Measurements from ENCODE around the gene NFILZ. TPM values are rescaled to one million over a fixed set of nuclear protein-coding genes. Genes with fewer than 3 reads are reported as not detected.

Gene NFILZ
- total RNA-seq: not detected in 2 replicates

GRCh38 chr19:8629996-8630683, at the start of gene NFILZ:
NFILZ (plus strand) TSS chr19:8630633; CDS start chr19:8676766, 46,133 bp downstream.

GRCh38 chr19:8610041-8610935, 20.1 kb upstream of the NFILZ start, which contains the start of gene ADAMTS10:
ADAMTS10 (minus strand) TSS chr19:8610715; CDS start chr19:8605710, 5,005 bp downstream.

Other genes starting within 250 kb of the NFILZ start
- 26.8 and 52.6 TPM in 2 replicates for gene RAB11B, start 240.3 kb upstream of the NFILZ start, total RNA-seq
- gene MARCHF2, start 217.3 kb upstream of the NFILZ start, total RNA-seq: 50.5 and 75.0 TPM in 2 replicates
- gene HNRNPM, start 185.7 kb upstream of the NFILZ start, total RNA-seq: 75.1 and 96.7 TPM in 2 replicates
- gene PRAM1, start 128.0 kb upstream of the NFILZ start, total RNA-seq: not detected in 2 replicates
- 5.7 and 12.1 TPM in 2 replicates for gene ZNF414, start 116.5 kb upstream of the NFILZ start, total RNA-seq
- 0.08 and 0.52 TPM in 2 replicates for gene MYO1F, start 53.2 kb upstream of the NFILZ start, total RNA-seq
- gene ADAMTS10, start 19.9 kb upstream of the NFILZ start, total RNA-seq: 6.6 and 18.8 TPM in 2 replicates
- gene ACTL9, start 68.2 kb downstream of the NFILZ start, total RNA-seq: not detected in 2 replicates
- not detected in 2 replicates for gene OR2Z1, start 91.0 kb downstream of the NFILZ start, total RNA-seq
- 7.4 and 30.7 TPM in 2 replicates for gene ZNF558, start 201.7 kb downstream of the NFILZ start, total RNA-seq
- not detected in 2 replicates for gene MBD3L1, start 201.7 kb downstream of the NFILZ start, total RNA-seq

Measured in epithelial cell of alveolus of lung (primary cell).